ENCODE results near the gene PDCL2. TPM values are rescaled to one million over a fixed set of nuclear protein-coding genes. Genes with fewer than 3 reads are reported as not detected.
A peak's percentile ranks its signal among the peaks of the same experiment; 100 is the strongest.

Gene PDCL2
- total and polyA plus RNA-seq, 9 of the 15 experiments (the other 6 are each of a cell fraction or from before 2014, with no cell fraction given): 0.62 to 2.5 (median 1.2) TPM

DNA sequence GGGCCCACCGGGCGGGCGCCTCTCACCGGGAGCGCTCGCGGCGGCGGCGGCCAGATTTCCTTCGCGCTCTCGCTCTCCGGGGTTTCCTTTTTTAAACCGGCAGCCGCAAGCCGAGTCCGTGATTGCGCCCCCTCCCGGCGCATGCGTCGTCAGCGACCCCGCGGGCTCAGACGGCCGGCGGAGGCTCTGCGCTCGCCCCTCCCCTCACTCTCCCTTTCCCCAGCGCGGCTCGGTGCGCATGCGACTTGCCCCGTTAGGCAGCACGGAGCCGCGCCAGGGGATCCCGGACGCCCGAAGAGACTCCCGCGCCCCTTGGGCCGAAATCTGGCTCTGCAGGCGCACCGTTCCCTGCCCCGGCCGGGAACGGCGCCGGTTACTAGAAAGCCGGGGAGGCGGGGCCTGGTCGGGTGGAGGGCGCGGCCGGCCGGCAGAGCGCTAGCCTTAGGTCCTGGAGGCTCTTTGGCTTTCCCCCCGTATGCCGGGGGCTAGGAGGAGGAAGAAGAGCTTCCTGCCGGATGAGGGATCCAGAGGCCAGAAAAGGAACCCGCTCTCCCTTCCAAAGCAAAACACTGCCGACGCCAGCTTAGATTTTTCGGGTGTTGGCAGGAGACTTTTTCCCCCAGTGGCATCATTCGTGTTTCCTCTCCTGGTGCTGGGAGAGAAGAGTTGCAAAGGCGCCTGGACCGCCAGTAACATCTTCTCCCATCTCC lies 45.1 kb downstream of the PDCL2 start, which contains the start of gene CLOCK (continued):
- TF ChIP-seq RUNX1 (IDR thresholded peaks at IDR 0.05; ENCODE audit: low read depth): 0 out of 2 replicates have a peak, but pooled peaks have one; percentile 19
- no peak for TF ChIP-seq ELF1 (tag; IDR thresholded peaks at IDR 0.05)
- TF ChIP-seq GATA2 (CRISPR knock-in tag; IDR thresholded peaks at IDR 0.05): no peak
- TF ChIP-seq ZNF511 (CRISPR knock-in tag; IDR thresholded peaks at IDR 0.05): peak; percentile 67; the same call in 1 of the 2 replicates
- no peak for TF ChIP-seq CCAR2 (IDR thresholded peaks at IDR 0.05; ENCODE audit: low read depth, low read length)
- no peak for TF ChIP-seq NBN (IDR thresholded peaks at IDR 0.05; ENCODE audit: low read depth)
- TF ChIP-seq ADNP (tag; IDR thresholded peaks at IDR 0.05): no peak
- peak; percentile 43; the same call in 1 of the 2 replicates for TF ChIP-seq CREB1 (IDR thresholded peaks at IDR 0.05)
- TF ChIP-seq CREB1 (CRISPR knock-in tag; IDR thresholded peaks at IDR 0.05): peak; percentile 73
- no peak for TF ChIP-seq MEF2D (tag; conservative IDR thresholded peaks at IDR 0.05; ENCODE audit: low read depth)
- no peak; the same call in 1 of the 2 replicates for TF ChIP-seq SMARCA4 (IDR thresholded peaks at IDR 0.05)
- TF ChIP-seq, protein P1, sequence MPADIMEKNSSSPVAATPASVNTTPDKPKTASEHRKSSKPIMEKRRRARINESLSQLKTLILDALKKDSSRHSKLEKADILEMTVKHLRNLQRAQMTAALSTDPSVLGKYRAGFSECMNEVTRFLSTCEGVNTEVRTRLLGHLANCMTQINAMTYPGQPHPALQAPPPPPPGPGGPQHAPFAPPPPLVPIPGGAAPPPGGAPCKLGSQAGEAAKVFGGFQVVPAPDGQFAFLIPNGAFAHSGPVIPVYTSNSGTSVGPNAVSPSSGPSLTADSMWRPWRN (IDR thresholded peaks at IDR 0.05; ENCODE audit: low read depth): no peak
- TF ChIP-seq, protein P2, sequence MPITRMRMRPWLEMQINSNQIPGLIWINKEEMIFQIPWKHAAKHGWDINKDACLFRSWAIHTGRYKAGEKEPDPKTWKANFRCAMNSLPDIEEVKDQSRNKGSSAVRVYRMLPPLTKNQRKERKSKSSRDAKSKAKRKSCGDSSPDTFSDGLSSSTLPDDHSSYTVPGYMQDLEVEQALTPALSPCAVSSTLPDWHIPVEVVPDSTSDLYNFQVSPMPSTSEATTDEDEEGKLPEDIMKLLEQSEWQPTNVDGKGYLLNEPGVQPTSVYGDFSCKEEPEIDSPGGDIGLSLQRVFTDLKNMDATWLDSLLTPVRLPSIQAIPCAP (CRISPR knock-in tag; IDR thresholded peaks at IDR 0.05; ENCODE audit: borderline replicate concordance): no peak
- peak; percentile 68 for TF ChIP-seq TFAP4 (CRISPR knock-in tag; IDR thresholded peaks at IDR 0.05; ENCODE audit: borderline replicate concordance)
- TF ChIP-seq SIRT6 (IDR thresholded peaks at IDR 0.05; ENCODE audit: low read depth, low read length): no peak
- TF ChIP-seq NFIX (CRISPR knock-in tag; IDR thresholded peaks at IDR 0.05; ENCODE audit: low read depth): no peak
- no peak for TF ChIP-seq ZNF589 (CRISPR knock-in tag; IDR thresholded peaks at IDR 0.05; ENCODE audit: low read depth)
- no peak for TF ChIP-seq HOXB6 (CRISPR knock-in tag; IDR thresholded peaks at IDR 0.05; ENCODE audit: borderline replicate concordance)
- no peak for TF ChIP-seq ZKSCAN8 (CRISPR knock-in tag; IDR thresholded peaks at IDR 0.05)
- no peak for TF ChIP-seq ATF1 (CRISPR knock-in tag; IDR thresholded peaks at IDR 0.05)
- TF ChIP-seq ATF1 (tag; IDR thresholded peaks at IDR 0.05): 0 out of 2 replicates have a peak, but pooled peaks have one; percentile 14
- TF ChIP-seq ZNF444 (CRISPR knock-in tag; IDR thresholded peaks at IDR 0.05): no peak
- no peak for TF ChIP-seq MTF1 (CRISPR knock-in tag; IDR thresholded peaks at IDR 0.05; ENCODE audit: borderline replicate concordance)
- TF ChIP-seq MCM2 (IDR thresholded peaks at IDR 0.05; ENCODE audit: low read depth): no peak
- TF ChIP-seq FOXA1 (IDR thresholded peaks at IDR 0.05; ENCODE audit: borderline replicate concordance): no peak
- TF ChIP-seq CTCF (IDR thresholded peaks at IDR 0.05 in 2 of 3, conservative IDR thresholded peaks at IDR 0.05 in 1 of 3; ENCODE audit: insufficient read depth in 2 of 3, low read depth in 1 of 3, low read length in 3 of 3): peak; percentile 52 to 65 (median 54); a peak in 5 of 6 replicates

All from K562 (cell line).